GM23338 (cell line): ENCODE measurements around the gene TELO2. TPM values are rescaled to one million over a fixed set of nuclear protein-coding genes. Genes with fewer than 3 reads are reported as not detected.
"Not testable (repeated sequence)": the region's sequence is repeated elsewhere in the genome, so short reads cannot be mapped to it uniquely, and the experiment has no call there.

Source experiments
- ATAC-seq: fragments of 200-7000 bp; cut with Tn5 transposase; 3 replicates; pipeline ENCODE4 v1.9.1; 2020
- DNase-seq: peaks from one replicate; pipeline ENCODE4 v3.0.0-alpha.2; 2015; ENCODE audit warnings: low spot score
- H2AFZ ChIP-seq: fragments of 200-600 bp; sonication (generic); 2 replicates; pipeline ENCODE4 v1.8.0; 2016; ENCODE audit warnings: antibody characterized with exemption, mild to moderate bottlenecking, moderate library complexity
- H3F3A ChIP-seq: fragments of 200-600 bp; sonication (generic); replicated peaks from 2 replicates; pipeline ENCODE4 v1.8.0; 2017; ENCODE audit warnings: antibody characterized with exemption, mixed run types, low read depth
- H3K27ac ChIP-seq: fragments of 200-600 bp; sonication (generic); 2 replicates; pipeline ENCODE4 v1.6.1; 2016; ENCODE audit warnings: low read depth
- H3K27me3 ChIP-seq: fragments of 200-600 bp; sonication (generic); 2 replicates; pipeline ENCODE4 v1.8.0; 2016; ENCODE audit warnings: mild to moderate bottlenecking, mixed run types, moderate library complexity; ENCODE audit not compliant: insufficient read depth
- H3K36me3 ChIP-seq: fragments of 200-600 bp; sonication (generic); 2 replicates; pipeline ENCODE4 v1.8.0; 2016; ENCODE audit warnings: mild to moderate bottlenecking; ENCODE audit not compliant: insufficient read depth
- H3K4me1 ChIP-seq: fragments of 200-600 bp; sonication (generic); 2 replicates; pipeline ENCODE4 v1.8.0; 2016; ENCODE audit warnings: mild to moderate bottlenecking, moderate library complexity; ENCODE audit not compliant: insufficient read depth
- H3K4me2 ChIP-seq: fragments of 200-600 bp; sonication (generic); 2 replicates; pipeline ENCODE4 v1.7.1; 2017; ENCODE audit warnings: mixed run types
- H3K4me3 ChIP-seq: fragments of 200-600 bp; sonication (generic); 2 replicates; pipeline ENCODE4 v1.6.1; 2016; ENCODE audit warnings: mixed run types
- H3K79me2 ChIP-seq: fragments of 200-600 bp; sonication (generic); replicated peaks from 2 replicates; pipeline ENCODE4 v1.8.0; 2017; ENCODE audit warnings: mild to moderate bottlenecking; ENCODE audit not compliant: insufficient read depth
- H3K9me2 ChIP-seq: fragments of 200-600 bp; sonication (generic); 2 replicates; pipeline ENCODE4 v1.8.0; 2017; ENCODE audit not compliant: insufficient read depth
- H4K20me1 ChIP-seq: fragments of 200-600 bp; sonication (generic); replicated peaks from 2 replicates; pipeline ENCODE4 v1.8.0; 2017; ENCODE audit warnings: mild to moderate bottlenecking; ENCODE audit not compliant: insufficient read depth
- H3K27ac Mint-ChIP-seq: 2 replicates; pipeline ENCODE4 v1.8.0; 2020; ENCODE audit warnings: inconsistent platforms, mild to moderate bottlenecking, moderate library complexity, mixed read lengths
- H3K27me3 Mint-ChIP-seq: 3 replicates; pipeline ENCODE4 v1.8.0; 2022; ENCODE audit warnings: low read depth, mild to moderate bottlenecking, moderate library complexity, mixed read lengths, inconsistent platforms; ENCODE audit not compliant: insufficient read depth, poor library complexity
- H3K36me3 Mint-ChIP-seq: 3 replicates; pipeline ENCODE4 v1.8.0; 2021; ENCODE audit warnings: low read depth, mild to moderate bottlenecking, inconsistent platforms, moderate library complexity, mixed read lengths
- H3K4me1 Mint-ChIP-seq: 3 replicates; pipeline ENCODE4 v1.8.0; 2020; ENCODE audit warnings: mild to moderate bottlenecking, inconsistent platforms, mixed read lengths
- H3K4me3 Mint-ChIP-seq: 3 replicates; pipeline ENCODE4 v1.8.0; 2021; ENCODE audit warnings: moderate library complexity, mild to moderate bottlenecking, inconsistent platforms, mixed read lengths
- H3K9me3 Mint-ChIP-seq: 3 replicates; pipeline ENCODE4 v1.8.0; 2020; ENCODE audit warnings: moderate library complexity, mild to moderate bottlenecking, inconsistent platforms, mixed read lengths
- EZH2phosphoT487 ChIP-seq: fragments of 200-600 bp; sonication (generic); IDR thresholded peaks from one replicate; pipeline ENCODE4 v1.8.1; 2018; ENCODE audit warnings: antibody characterized with exemption; ENCODE audit not compliant: unreplicated experiment
- JUNB ChIP-seq: IDR thresholded peaks from one replicate; pipeline ENCODE4 v1.6.1; 2016; ENCODE audit warnings: antibody characterized with exemption; ENCODE audit not compliant: unreplicated experiment
- REST ChIP-seq: IDR thresholded peaks from one replicate; pipeline ENCODE4 v1.6.1; 2018; ENCODE audit warnings: antibody characterized with exemption; ENCODE audit not compliant: unreplicated experiment
- STAT1 ChIP-seq: IDR thresholded peaks from one replicate; pipeline ENCODE4 v1.6.1; 2016; ENCODE audit warnings: antibody characterized with exemption; ENCODE audit not compliant: unreplicated experiment
- ZNF462 ChIP-seq: fragments of 250-450 bp; sonication (Bioruptor Pico); IDR thresholded peaks from 2 replicates; pipeline ENCODE4 v1.5.0; 2020; ENCODE audit warnings: mild to moderate bottlenecking, moderate library complexity
- polyA plus RNA-seq: library from polyadenylated mRNA; unstranded; fragments of >200 nt; fragmentation: Nextera tagmentation; extraction: Ambion mirVana; gene quantifications from 2 replicates; pipeline ENCODE4 v1.2.1, GENCODE V29; 2016
- total RNA-seq: library from RNA; depleted of rRNA; stranded (reverse); fragments of >200 nt; shearing (Covaris generic); gene quantifications from 2 replicates; pipeline ENCODE4 v1.2.3, GENCODE V29; 2014

Gene TELO2
- total and polyA plus RNA-seq, 2 experiments from 2014 or later = 45.4 to 76.0 TPM

GRCh38 chr16:1468426-1468810, 24.7 kb upstream of the TELO2 start:
- H2AFZ ChIP-seq = no peak overlapping the region
- H3K36me3 Mint-ChIP-seq = no peaks in the 10 kb centered on the region; the same call in 2 of the 3 replicates
- peaks cover 66% of the 10 kb centered on the region for H3K79me2 ChIP-seq
- H3K36me3 ChIP-seq = no peaks in the 10 kb centered on the region
- H4K20me1 ChIP-seq = peaks cover 30% of the 10 kb centered on the region
- H3K27ac Mint-ChIP-seq = no peak overlapping the region
- no peak overlapping the region for H3K4me3 ChIP-seq
- H3K27me3 ChIP-seq = no peaks in the 10 kb centered on the region
- DNase-seq (no peak), ATAC-seq (no peak)
- no peak overlapping the region for H3K4me2 ChIP-seq
- no peak overlapping the region for H3K27ac ChIP-seq
- TF ChIP-seq REST (no peak), JUNB (no peak), STAT1 (no peak), EZH2phosphoT487 (no peak), ZNF462 (CRISPR knock-in tag) (no peak)
- peaks cover 6% of the 10 kb centered on the region for H3K27me3 Mint-ChIP-seq
- no peaks in the 10 kb centered on the region for H3K9me2 ChIP-seq
- H3K4me3 Mint-ChIP-seq = no peak overlapping the region
- no peaks in the 10 kb centered on the region; the same call in 1 of the 2 replicates for H3K4me1 ChIP-seq
- H3K9me3 Mint-ChIP-seq = no peaks in the 10 kb centered on the region
- no peaks in the 10 kb centered on the region for H3F3A ChIP-seq
- H3K4me1 Mint-ChIP-seq = peaks cover 6% of the 10 kb centered on the region; the same call in 2 of the 3 replicates

- H3K9me2 ChIP-seq = not testable (repeated sequence)
Measured at GRCh38 chr16:1469141-1469540, 24.0 kb upstream of the TELO2 start.

More at GRCh38 chr16:1469141-1469540, 24.0 kb upstream of the TELO2 start:
- H3K4me1 ChIP-seq, H3K27ac ChIP-seq, H3K9me3 Mint-ChIP-seq, H3K4me3 Mint-ChIP-seq, H3F3A ChIP-seq, H2AFZ ChIP-seq, H3K4me3 ChIP-seq, ATAC-seq, H3K36me3 Mint-ChIP-seq, H3K36me3 ChIP-seq, H3K27ac Mint-ChIP-seq, H3K4me2 ChIP-seq, H3K27me3 ChIP-seq, H3K27me3 Mint-ChIP-seq, DNase-seq, H3K4me1 Mint-ChIP-seq: not testable (repeated sequence)
- peaks cover 30% of the 10 kb centered on the region for H4K20me1 ChIP-seq
- H3K79me2 ChIP-seq = peaks cover 73% of the 10 kb centered on the region
